ENCODE data around the gene PSME3.
A peak's percentile ranks its signal among the peaks of the same experiment; 100 is the strongest.

Gene PSME3

GRCh38 chr17:42889809-42890208 is 56.6 kb downstream of the PSME3 start:
- TF ChIP-seq, protein P1, sequence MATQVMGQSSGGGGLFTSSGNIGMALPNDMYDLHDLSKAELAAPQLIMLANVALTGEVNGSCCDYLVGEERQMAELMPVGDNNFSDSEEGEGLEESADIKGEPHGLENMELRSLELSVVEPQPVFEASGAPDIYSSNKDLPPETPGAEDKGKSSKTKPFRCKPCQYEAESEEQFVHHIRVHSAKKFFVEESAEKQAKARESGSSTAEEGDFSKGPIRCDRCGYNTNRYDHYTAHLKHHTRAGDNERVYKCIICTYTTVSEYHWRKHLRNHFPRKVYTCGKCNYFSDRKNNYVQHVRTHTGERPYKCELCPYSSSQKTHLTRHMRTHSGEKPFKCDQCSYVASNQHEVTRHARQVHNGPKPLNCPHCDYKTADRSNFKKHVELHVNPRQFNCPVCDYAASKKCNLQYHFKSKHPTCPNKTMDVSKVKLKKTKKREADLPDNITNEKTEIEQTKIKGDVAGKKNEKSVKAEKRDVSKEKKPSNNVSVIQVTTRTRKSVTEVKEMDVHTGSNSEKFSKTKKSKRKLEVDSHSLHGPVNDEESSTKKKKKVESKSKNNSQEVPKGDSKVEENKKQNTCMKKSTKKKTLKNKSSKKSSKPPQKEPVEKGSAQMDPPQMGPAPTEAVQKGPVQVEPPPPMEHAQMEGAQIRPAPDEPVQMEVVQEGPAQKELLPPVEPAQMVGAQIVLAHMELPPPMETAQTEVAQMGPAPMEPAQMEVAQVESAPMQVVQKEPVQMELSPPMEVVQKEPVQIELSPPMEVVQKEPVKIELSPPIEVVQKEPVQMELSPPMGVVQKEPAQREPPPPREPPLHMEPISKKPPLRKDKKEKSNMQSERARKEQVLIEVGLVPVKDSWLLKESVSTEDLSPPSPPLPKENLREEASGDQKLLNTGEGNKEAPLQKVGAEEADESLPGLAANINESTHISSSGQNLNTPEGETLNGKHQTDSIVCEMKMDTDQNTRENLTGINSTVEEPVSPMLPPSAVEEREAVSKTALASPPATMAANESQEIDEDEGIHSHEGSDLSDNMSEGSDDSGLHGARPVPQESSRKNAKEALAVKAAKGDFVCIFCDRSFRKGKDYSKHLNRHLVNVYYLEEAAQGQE (IDR thresholded peaks at IDR 0.05; ENCODE audit: insufficient read depth in 1 of 2, low read depth in 2 of 2, low read length in 2 of 2), result no peak
- TF ChIP-seq FOXP2 (optimal IDR thresholded peaks at IDR 0.05; ENCODE audit: borderline replicate concordance, extremely low read depth, extremely low read length, insufficient read depth) (no peak), SIN3A (IDR thresholded peaks at IDR 0.05; ENCODE audit: borderline replicate concordance, insufficient read depth, low read length) (no peak), TAF1 (IDR thresholded peaks at IDR 0.05; ENCODE audit: borderline replicate concordance, insufficient read depth, low read length) (no peak), POLR2AphosphoS5 (IDR thresholded peaks at IDR 0.05; ENCODE audit: low read depth, low read length) (no peak)

- TF ChIP-seq FOXP2 (optimal IDR thresholded peaks at IDR 0.05; ENCODE audit: borderline replicate concordance, extremely low read depth, extremely low read length, insufficient read depth) (peak; percentile 38), SIN3A (IDR thresholded peaks at IDR 0.05; ENCODE audit: borderline replicate concordance, insufficient read depth, low read length) (no peak), TAF1 (IDR thresholded peaks at IDR 0.05; ENCODE audit: borderline replicate concordance, insufficient read depth, low read length) (no peak), POLR2AphosphoS5 (IDR thresholded peaks at IDR 0.05; ENCODE audit: low read depth, low read length) (no peak)
- TF ChIP-seq, protein P1 (IDR thresholded peaks at IDR 0.05; ENCODE audit: insufficient read depth in 1 of 2, low read depth in 2 of 2, low read length in 2 of 2), result peak in 1 of 2 experiments; percentile 27; a peak in 1 of 4 replicates
These were observed 58.4 kb downstream of the PSME3 start for GRCh38 chr17:42891539-42892152.

DNA sequence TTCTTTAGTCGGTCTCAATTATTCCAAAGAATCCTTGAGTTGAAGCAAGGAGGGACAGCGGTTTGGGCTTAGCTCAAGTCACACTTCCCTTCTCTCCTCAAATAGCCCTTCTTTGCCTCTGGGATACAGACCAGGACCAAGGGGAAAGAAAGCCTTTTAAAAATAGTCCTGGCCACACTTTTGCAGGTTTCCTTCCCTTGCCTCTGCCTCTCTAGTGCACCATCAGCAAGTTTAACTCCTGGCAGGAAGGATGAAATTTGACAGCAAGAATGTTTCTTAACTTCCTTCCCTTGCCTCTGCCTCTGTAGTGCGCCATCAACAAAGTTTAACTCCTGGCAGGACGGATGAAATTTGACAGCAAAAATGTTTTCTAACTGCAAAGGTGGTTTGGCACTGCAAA is 60.2 kb downstream of the PSME3 start:
- TF ChIP-seq TAF1 (IDR thresholded peaks at IDR 0.05; ENCODE audit: borderline replicate concordance, insufficient read depth, low read length) (no peak), POLR2AphosphoS5 (IDR thresholded peaks at IDR 0.05; ENCODE audit: low read depth, low read length) (no peak), SIN3A (IDR thresholded peaks at IDR 0.05; ENCODE audit: borderline replicate concordance, insufficient read depth, low read length) (no peak), FOXP2 (optimal IDR thresholded peaks at IDR 0.05; ENCODE audit: borderline replicate concordance, extremely low read depth, extremely low read length, insufficient read depth) (no peak)
- TF ChIP-seq, protein P1 (IDR thresholded peaks at IDR 0.05; ENCODE audit: insufficient read depth in 1 of 2, low read depth in 2 of 2, low read length in 2 of 2), result no peak
